ENCODE results near the gene MBNL1.

Gene MBNL1

GRCh38 chr3:152260026-152260425, 8.7 kb upstream of the MBNL1 start:
- no peak overlapping the region for H3K4ac ChIP-seq (ENCODE audit: low read depth, low read length)
- H2AK5ac ChIP-seq (ENCODE audit: low read length): no peak overlapping the region
- H2BK12ac ChIP-seq (ENCODE audit: low read length): no peak overlapping the region
- H3K4me3 ChIP-seq (ENCODE audit: low read depth, low read length): no peak overlapping the region
- H3K27me3 ChIP-seq (ENCODE audit: insufficient read depth, low read length): no peaks in the 10 kb centered on the region
- no peak overlapping the region for H2BK120ac ChIP-seq (ENCODE audit: insufficient read depth, low read length, poor library complexity)
- no peak overlapping the region for H3K18ac ChIP-seq (ENCODE audit: low read length)
- no peaks in the 10 kb centered on the region for H3K79me2 ChIP-seq (ENCODE audit: control insufficient read depth, insufficient read depth, low read length, poor library complexity)
- no peak overlapping the region for H3K27ac ChIP-seq (ENCODE audit: low read depth, low read length)
- no peaks in the 10 kb centered on the region for H3K4me1 ChIP-seq (ENCODE audit: control insufficient read depth in 1 of 2, insufficient read depth in 2 of 2, low read length in 2 of 2)
- no peak overlapping the region for H3K14ac ChIP-seq (ENCODE audit: low read length)
- H4K8ac ChIP-seq (ENCODE audit: low read depth, low read length): no peak overlapping the region
- no peak overlapping the region for H3K23ac ChIP-seq (ENCODE audit: low read length)
- no peak overlapping the region for H2AFZ ChIP-seq (ENCODE audit: insufficient read depth, low read length, poor library complexity)
- H3K36me3 ChIP-seq (ENCODE audit: control insufficient read depth in 1 of 2, insufficient read depth in 2 of 2, low read length in 2 of 2): no peaks in the 10 kb centered on the region
- H3K4me2 ChIP-seq (ENCODE audit: low read length): no peak overlapping the region
- no CpG with 5 or more reads among the region's 3 CpGs for WGBS (ENCODE audit: extremely low coverage, insufficient coverage, insufficient read length)
- no peak overlapping the region for H4K12ac ChIP-seq (ENCODE audit: low read depth, low read length)
- H3K9me3 ChIP-seq (ENCODE audit: insufficient read depth, low read depth, low read length): no peaks in the 10 kb centered on the region
- no peak overlapping the region for H3K9ac ChIP-seq (ENCODE audit: low read length)
- DNase-seq: peak; percentile 40 to 77
- H2BK5ac ChIP-seq (ENCODE audit: low read depth, low read length, poor library complexity): no peak overlapping the region
- H3K79me1 ChIP-seq (ENCODE audit: low read length): no peaks in the 10 kb centered on the region
- H4K91ac ChIP-seq (ENCODE audit: low read depth, low read length): no peak overlapping the region

- H3K14ac ChIP-seq (ENCODE audit: low read length): no peak overlapping the region
- WGBS (ENCODE audit: extremely low coverage, insufficient coverage, insufficient read length): no CpG with 5 or more reads among the region's 1 CpG
- H3K27ac ChIP-seq (ENCODE audit: low read depth, low read length): no peak overlapping the region
- no peak overlapping the region for H3K23ac ChIP-seq (ENCODE audit: low read length)
- no peak overlapping the region for H4K91ac ChIP-seq (ENCODE audit: low read depth, low read length)
- no peak overlapping the region for H2BK5ac ChIP-seq (ENCODE audit: low read depth, low read length, poor library complexity)
- no peak overlapping the region for H3K18ac ChIP-seq (ENCODE audit: low read length)
- H2AFZ ChIP-seq (ENCODE audit: insufficient read depth, low read length, poor library complexity): no peak overlapping the region
- H3K9me3 ChIP-seq (ENCODE audit: insufficient read depth, low read depth, low read length): no peaks in the 10 kb centered on the region
- H3K4me2 ChIP-seq (ENCODE audit: low read length): no peak overlapping the region
- no peak for DNase-seq
- no peak overlapping the region for H3K4ac ChIP-seq (ENCODE audit: low read depth, low read length)
- H4K8ac ChIP-seq (ENCODE audit: low read depth, low read length): no peak overlapping the region
- H3K4me3 ChIP-seq (ENCODE audit: low read depth, low read length): no peak overlapping the region
- no peaks in the 10 kb centered on the region for H3K36me3 ChIP-seq (ENCODE audit: control insufficient read depth in 1 of 2, insufficient read depth in 2 of 2, low read length in 2 of 2)
- H3K4me1 ChIP-seq (ENCODE audit: control insufficient read depth in 1 of 2, insufficient read depth in 2 of 2, low read length in 2 of 2): no peaks in the 10 kb centered on the region
- H2AK5ac ChIP-seq (ENCODE audit: low read length): no peak overlapping the region
- no peaks in the 10 kb centered on the region for H3K79me1 ChIP-seq (ENCODE audit: low read length)
- no peaks in the 10 kb centered on the region for H3K27me3 ChIP-seq (ENCODE audit: insufficient read depth, low read length)
- H3K9ac ChIP-seq (ENCODE audit: low read length): no peak overlapping the region
- no peak overlapping the region for H4K12ac ChIP-seq (ENCODE audit: low read depth, low read length)
- no peak overlapping the region for H2BK120ac ChIP-seq (ENCODE audit: insufficient read depth, low read length, poor library complexity)
- no peaks in the 10 kb centered on the region for H3K79me2 ChIP-seq (ENCODE audit: control insufficient read depth, insufficient read depth, low read length, poor library complexity)
- no peak overlapping the region for H2BK12ac ChIP-seq (ENCODE audit: low read length)
Observed at GRCh38 chr3:152260529-152260928, 8.2 kb upstream of the MBNL1 start.

- H3K27ac ChIP-seq (ENCODE audit: low read depth, low read length): no peak overlapping the region
- no peaks in the 10 kb centered on the region for H3K79me2 ChIP-seq (ENCODE audit: control insufficient read depth, insufficient read depth, low read length, poor library complexity)
- no peak overlapping the region for H2AFZ ChIP-seq (ENCODE audit: insufficient read depth, low read length, poor library complexity)
Observed at GRCh38 chr3:152261329-152261728, 7.4 kb upstream of the MBNL1 start.

GRCh38 chr3:152263711-152264110, 5.0 kb upstream of the MBNL1 start:
- no peaks in the 10 kb centered on the region for H3K27me3 ChIP-seq (ENCODE audit: insufficient read depth, low read length)
- H3K27ac ChIP-seq (ENCODE audit: low read depth, low read length): no peak overlapping the region
- no peak overlapping the region for H3K14ac ChIP-seq (ENCODE audit: low read length)
- no peak overlapping the region for H2AK5ac ChIP-seq (ENCODE audit: low read length)
- H2BK5ac ChIP-seq (ENCODE audit: low read depth, low read length, poor library complexity): no peak overlapping the region
- H3K18ac ChIP-seq (ENCODE audit: low read length): no peak overlapping the region
- H3K36me3 ChIP-seq (ENCODE audit: control insufficient read depth in 1 of 2, insufficient read depth in 2 of 2, low read length in 2 of 2): no peaks in the 10 kb centered on the region
- H3K4me2 ChIP-seq (ENCODE audit: low read length): no peak overlapping the region
- no peaks in the 10 kb centered on the region for H3K9me3 ChIP-seq (ENCODE audit: insufficient read depth, low read depth, low read length)
- no CpG with 5 or more reads among the region's 2 CpGs for WGBS (ENCODE audit: extremely low coverage, insufficient coverage, insufficient read length)
- H4K12ac ChIP-seq (ENCODE audit: low read depth, low read length): no peak overlapping the region
- peaks cover 6 to 7% of the 10 kb centered on the region in 2 experiments for H3K4me1 ChIP-seq (ENCODE audit: control insufficient read depth in 1 of 2, insufficient read depth in 2 of 2, low read length in 2 of 2)
- peaks cover 4% of the 10 kb centered on the region for H3K79me2 ChIP-seq (ENCODE audit: control insufficient read depth, insufficient read depth, low read length, poor library complexity)
- H3K23ac ChIP-seq (ENCODE audit: low read length): no peak overlapping the region
- H3K9ac ChIP-seq (ENCODE audit: low read length): no peak overlapping the region
- peaks cover 6% of the 10 kb centered on the region for H3K79me1 ChIP-seq (ENCODE audit: low read length)
- no peak overlapping the region for H3K4ac ChIP-seq (ENCODE audit: low read depth, low read length)
- no peak overlapping the region for H2AFZ ChIP-seq (ENCODE audit: insufficient read depth, low read length, poor library complexity)
- no peak overlapping the region for H3K4me3 ChIP-seq (ENCODE audit: low read depth, low read length)
- no peak overlapping the region for H2BK120ac ChIP-seq (ENCODE audit: insufficient read depth, low read length, poor library complexity)
- no peak overlapping the region for H4K8ac ChIP-seq (ENCODE audit: low read depth, low read length)
- H4K91ac ChIP-seq (ENCODE audit: low read depth, low read length): no peak overlapping the region
- no peak for DNase-seq
- H2BK12ac ChIP-seq (ENCODE audit: low read length): no peak overlapping the region

More at GRCh38 chr3:152261329-152261728, 7.4 kb upstream of the MBNL1 start:
- H3K18ac ChIP-seq (ENCODE audit: low read length): no peak overlapping the region
- no peak overlapping the region for H3K14ac ChIP-seq (ENCODE audit: low read length)
- H3K23ac ChIP-seq (ENCODE audit: low read length): no peak overlapping the region
- no peak overlapping the region for H3K4ac ChIP-seq (ENCODE audit: low read depth, low read length)
- H2BK120ac ChIP-seq (ENCODE audit: insufficient read depth, low read length, poor library complexity): no peak overlapping the region
- peaks cover under 1% of the 10 kb centered on the region for H3K79me1 ChIP-seq (ENCODE audit: low read length)
- H3K4me2 ChIP-seq (ENCODE audit: low read length): no peak overlapping the region
- no peak overlapping the region for H3K4me3 ChIP-seq (ENCODE audit: low read depth, low read length)
- no peak overlapping the region for H2AK5ac ChIP-seq (ENCODE audit: low read length)
- no peak overlapping the region for H3K9ac ChIP-seq (ENCODE audit: low read length)
- H3K9me3 ChIP-seq (ENCODE audit: insufficient read depth, low read depth, low read length): no peaks in the 10 kb centered on the region
- H4K12ac ChIP-seq (ENCODE audit: low read depth, low read length): no peak overlapping the region
- no peaks in the 10 kb centered on the region for H3K27me3 ChIP-seq (ENCODE audit: insufficient read depth, low read length)
- no peak for DNase-seq
- H3K36me3 ChIP-seq (ENCODE audit: control insufficient read depth in 1 of 2, insufficient read depth in 2 of 2, low read length in 2 of 2): no peaks in the 10 kb centered on the region
- no peaks in the 10 kb centered on the region for H3K4me1 ChIP-seq (ENCODE audit: control insufficient read depth in 1 of 2, insufficient read depth in 2 of 2, low read length in 2 of 2)
- no peak overlapping the region for H4K8ac ChIP-seq (ENCODE audit: low read depth, low read length)
- H4K91ac ChIP-seq (ENCODE audit: low read depth, low read length): no peak overlapping the region
- no peak overlapping the region for H2BK12ac ChIP-seq (ENCODE audit: low read length)
- WGBS (ENCODE audit: extremely low coverage, insufficient coverage, insufficient read length): no CpG with 5 or more reads among the region's 3 CpGs
- H2BK5ac ChIP-seq (ENCODE audit: low read depth, low read length, poor library complexity): no peak overlapping the region

All from trophoblast cell (in vitro differentiated cells and primary cell).